AG09309 (cell line): ENCODE results near the gene ZFYVE1.

Experiments used
- DNase-seq: peaks from one replicate; pipeline ENCODE4 v3.0.0-alpha.2; 2010; ENCODE audit warnings: low read depth
- H3K4me3 ChIP-seq: 2 replicates; pipeline ENCODE4 v1.5.1; 2011; ENCODE audit warnings: mild to moderate bottlenecking, low read depth, low read length, moderate library complexity; ENCODE audit not compliant: control insufficient read depth
- TF ChIP-seq, protein P1 (sequence below): IDR thresholded peaks from 2 replicates; pipeline ENCODE4 v1.5.1; 2011; ENCODE audit warnings: mild to moderate bottlenecking, low read depth, low read length, inconsistent platforms; ENCODE audit not compliant: insufficient read depth, control insufficient read depth; ENCODE audit errors: missing control alignments

The ZFYVE1 gene

DNA sequence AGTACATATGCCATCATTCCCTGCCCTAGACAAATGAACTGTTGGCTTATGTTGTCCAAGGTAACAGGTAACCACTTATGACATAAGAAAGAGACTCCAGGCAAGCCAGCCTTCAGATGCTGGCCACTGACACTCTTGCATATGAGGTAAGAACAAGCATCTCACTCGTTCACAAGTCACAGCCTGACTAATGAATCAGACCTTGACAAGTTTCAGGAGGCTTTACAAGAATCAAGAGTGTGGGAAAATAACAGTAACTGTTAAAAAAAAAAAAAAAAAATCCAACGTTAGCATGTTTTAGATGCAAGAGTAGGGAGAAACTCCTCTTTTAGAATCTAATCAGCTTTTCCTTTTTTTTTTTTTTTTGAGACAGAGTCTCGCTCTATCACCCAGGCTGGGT lies 40.7 kb downstream of the ZFYVE1 start:
- no peak overlapping the region for H3K4me3 ChIP-seq

GRCh38 chr14:72982146-72982708 lies 44.7 kb downstream of the ZFYVE1 start:
- TF ChIP-seq, protein P1, sequence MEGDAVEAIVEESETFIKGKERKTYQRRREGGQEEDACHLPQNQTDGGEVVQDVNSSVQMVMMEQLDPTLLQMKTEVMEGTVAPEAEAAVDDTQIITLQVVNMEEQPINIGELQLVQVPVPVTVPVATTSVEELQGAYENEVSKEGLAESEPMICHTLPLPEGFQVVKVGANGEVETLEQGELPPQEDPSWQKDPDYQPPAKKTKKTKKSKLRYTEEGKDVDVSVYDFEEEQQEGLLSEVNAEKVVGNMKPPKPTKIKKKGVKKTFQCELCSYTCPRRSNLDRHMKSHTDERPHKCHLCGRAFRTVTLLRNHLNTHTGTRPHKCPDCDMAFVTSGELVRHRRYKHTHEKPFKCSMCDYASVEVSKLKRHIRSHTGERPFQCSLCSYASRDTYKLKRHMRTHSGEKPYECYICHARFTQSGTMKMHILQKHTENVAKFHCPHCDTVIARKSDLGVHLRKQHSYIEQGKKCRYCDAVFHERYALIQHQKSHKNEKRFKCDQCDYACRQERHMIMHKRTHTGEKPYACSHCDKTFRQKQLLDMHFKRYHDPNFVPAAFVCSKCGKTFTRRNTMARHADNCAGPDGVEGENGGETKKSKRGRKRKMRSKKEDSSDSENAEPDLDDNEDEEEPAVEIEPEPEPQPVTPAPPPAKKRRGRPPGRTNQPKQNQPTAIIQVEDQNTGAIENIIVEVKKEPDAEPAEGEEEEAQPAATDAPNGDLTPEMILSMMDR: no peak
- no peak overlapping the region for H3K4me3 ChIP-seq

More for the DNA sequence above, 40.7 kb downstream of the ZFYVE1 start:
- no peak for DNase-seq
- TF ChIP-seq, protein P1: no peak

GRCh38 chr14:72980863-72981262 lies 46.0 kb downstream of the ZFYVE1 start:
- no peak for DNase-seq
- TF ChIP-seq, protein P1: no peak
- H3K4me3 ChIP-seq: no peak overlapping the region

More at GRCh38 chr14:72982146-72982708, 44.7 kb downstream of the ZFYVE1 start:
- DNase-seq: no peak

DNA sequence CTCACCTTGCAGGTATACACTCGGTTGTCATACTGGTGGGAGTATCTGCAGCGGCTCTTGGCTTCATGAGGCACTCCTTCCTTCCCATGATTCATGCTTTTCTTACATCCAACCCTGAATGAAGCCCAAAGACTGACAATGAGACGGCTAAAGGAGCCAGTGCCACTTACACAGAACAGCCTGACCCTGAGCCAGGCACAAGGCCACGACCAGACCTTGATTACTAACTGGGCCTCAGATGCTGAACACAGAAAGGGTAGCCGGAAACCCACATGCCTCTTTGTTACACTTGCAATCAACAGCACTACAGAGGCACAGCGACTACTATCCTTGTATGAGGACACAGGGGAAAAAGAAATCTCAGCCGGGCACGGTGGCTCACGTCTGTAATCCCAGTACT lies 48.0 kb downstream of the ZFYVE1 start:
- TF ChIP-seq, protein P1: no peak
- no peak for DNase-seq
- H3K4me3 ChIP-seq: no peak overlapping the region

DNA sequence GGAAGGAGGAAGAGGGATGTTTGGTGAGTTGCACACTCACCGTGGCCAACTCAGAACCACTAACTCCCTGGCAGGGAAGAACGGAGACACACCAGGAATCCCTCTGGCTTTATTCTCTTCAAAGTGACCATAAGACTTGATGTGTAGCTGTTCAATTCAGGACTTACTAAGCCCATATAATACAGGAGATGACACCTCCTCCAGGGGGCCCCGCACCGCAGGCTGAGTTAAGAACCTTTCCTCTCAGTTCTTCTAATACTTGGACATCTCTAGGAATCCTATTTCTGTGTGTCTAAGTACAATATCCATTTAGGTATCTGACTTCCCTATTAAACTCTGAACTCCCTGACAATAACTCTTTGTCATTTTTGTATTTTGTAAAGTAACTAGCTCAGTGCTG lies 51.1 kb downstream of the ZFYVE1 start:
- TF ChIP-seq, protein P1: no peak
- DNase-seq: no peak
- no peak overlapping the region for H3K4me3 ChIP-seq

- TF ChIP-seq, protein P1: no peak
- no peak for DNase-seq
- H3K4me3 ChIP-seq: no peak overlapping the region
Observed at GRCh38 chr14:72974661-72975060, 52.2 kb downstream of the ZFYVE1 start.
